IMR-90 (cell line): ENCODE measurements around the gene NTRK3. TPM values are rescaled to one million over a fixed set of nuclear protein-coding genes. Genes with fewer than 3 reads are reported as not detected.

Experiments used
- ATAC-seq: fragments of 200-7000 bp; cut with Tn5 transposase; 2 replicates; pipeline ENCODE4 v1.9.1; 2020; ENCODE audit warnings: low read depth, mild to moderate bottlenecking, moderate library complexity
- BruUV-seq: library from RNA; stranded (reverse); fragments of 400-500 nt; replicated peaks from 2 replicates; lab custom pipeline; 2021; lab: Mats Ljungman, UMichigan
- CTCF ChIA-PET: fragments of 300-600 bp; formaldehyde crosslinking; extraction: SDS; loops from one replicate; lab custom pipeline; 2021; ENCODE audit warnings: antibody characterized with exemption; lab: Yijun Ruan, JAX
- POLR2A ChIA-PET: fragments of 300-600 bp; sonication (Branson Sonifier 250); formaldehyde crosslinking; loops from one replicate; lab custom pipeline; 2022; ENCODE audit warnings: antibody characterized with exemption; ENCODE audit not compliant: unreplicated experiment; lab: Charles Lee
- DNase-seq: peaks from one replicate; pipeline ENCODE4 v3.0.0; 2013
- H2AFZ ChIP-seq: replicated peaks from 2 replicates; pipeline ENCODE3; 2013; ENCODE audit warnings: low read length, mild to moderate bottlenecking; ENCODE audit not compliant: poor library complexity
- H2AK5ac ChIP-seq: 2 replicates; pipeline ENCODE4 v1.6.1; 2013; ENCODE audit warnings: low read depth, low read length, inconsistent platforms
- H2AK9ac ChIP-seq: replicated peaks from 2 replicates; pipeline ENCODE3; 2013; ENCODE audit warnings: mild to moderate bottlenecking, low read depth, low read length, moderate library complexity; ENCODE audit not compliant: poor library complexity
- H2BK120ac ChIP-seq: 2 replicates; pipeline ENCODE4 v1.6.1; 2013; ENCODE audit warnings: low read depth, low read length, inconsistent platforms
- H2BK15ac ChIP-seq: 3 replicates; pipeline ENCODE4 v1.6.1; 2013; ENCODE audit warnings: low read depth, low read length, inconsistent platforms
- H2BK20ac ChIP-seq: 2 replicates; pipeline ENCODE4 v1.6.1; 2013; ENCODE audit warnings: low read depth, mild to moderate bottlenecking, inconsistent platforms, low read length, moderate library complexity
- H2BK5ac ChIP-seq: 2 replicates; pipeline ENCODE4 v1.6.1; 2013; ENCODE audit warnings: mild to moderate bottlenecking, low read depth, low read length, inconsistent platforms; ENCODE audit not compliant: poor library complexity, severe bottlenecking
- H3K14ac ChIP-seq: replicated peaks from 2 replicates; pipeline ENCODE4 v1.6.1; 2013; ENCODE audit warnings: low read depth, low read length, inconsistent platforms
- H3K18ac ChIP-seq: 2 replicates; pipeline ENCODE4 v1.6.1; 2013; ENCODE audit warnings: low read depth, low read length, control low read depth
- H3K23ac ChIP-seq: 2 replicates; pipeline ENCODE4 v1.6.1; 2013; ENCODE audit warnings: low read depth, low read length, inconsistent platforms
- H3K27ac ChIP-seq: 2 replicates; pipeline ENCODE4 v1.5.1; 2013; ENCODE audit warnings: mild to moderate bottlenecking, control low read depth, low read length; ENCODE audit not compliant: insufficient read depth
- H3K27me3 ChIP-seq: 2 replicates; pipeline ENCODE4 v1.6.1; 2013; ENCODE audit warnings: low read length; ENCODE audit not compliant: control insufficient read depth, insufficient read depth
- H3K36me3 ChIP-seq: 2 replicates; pipeline ENCODE4 v1.6.1; 2013; ENCODE audit warnings: low read length, mixed read lengths; ENCODE audit not compliant: control insufficient read depth, insufficient read depth
- H3K4ac ChIP-seq: 2 replicates; pipeline ENCODE4 v1.6.1; 2013; ENCODE audit warnings: low read depth, low read length, inconsistent platforms
- H3K4me1 ChIP-seq: 2 replicates; pipeline ENCODE4 v1.6.1; 2013; ENCODE audit warnings: low read length, mixed read lengths; ENCODE audit not compliant: control insufficient read depth, insufficient read depth
- H3K4me2 ChIP-seq: 2 replicates; pipeline ENCODE4 v1.6.1; 2013; ENCODE audit warnings: low read depth, mild to moderate bottlenecking, control low read depth, low read length, moderate library complexity
- H3K4me3 ChIP-seq: 2 replicates; pipeline ENCODE4 v1.5.1; 2013; ENCODE audit warnings: low read depth, mild to moderate bottlenecking, control low read depth, low read length, moderate library complexity; ENCODE audit not compliant: insufficient read depth
- H3K56ac ChIP-seq: 2 replicates; pipeline ENCODE4 v1.6.1; 2013; ENCODE audit warnings: low read length, inconsistent platforms; ENCODE audit not compliant: insufficient read depth; ENCODE audit errors: extremely low read depth
- H3K79me1 ChIP-seq, 2 experiments: 2 replicates each; pipeline ENCODE4 v1.6.1; 2013; ENCODE audit warnings: low read length in 2 of 2, inconsistent platforms in 1 of 2, low read depth in 1 of 2
- H3K9ac ChIP-seq: 2 replicates; pipeline ENCODE4 v1.6.1; 2013; ENCODE audit warnings: low read depth, low read length, control low read depth
- H3K9me1 ChIP-seq: 2 replicates; pipeline ENCODE4 v1.6.1; 2013; ENCODE audit warnings: low read length, inconsistent platforms; ENCODE audit not compliant: insufficient read depth
- H3K9me3 ChIP-seq: 2 replicates; pipeline ENCODE4 v1.6.1; 2013; ENCODE audit warnings: low read length; ENCODE audit not compliant: control insufficient read depth, insufficient read depth
- H4K20me1 ChIP-seq: 2 replicates; pipeline ENCODE4 v1.6.1; 2013; ENCODE audit warnings: low read length, inconsistent platforms; ENCODE audit not compliant: insufficient read depth
- H4K5ac ChIP-seq: 2 replicates; pipeline ENCODE4 v1.6.1; 2013; ENCODE audit warnings: mild to moderate bottlenecking, low read depth, low read length, control low read depth
- H4K8ac ChIP-seq, 2 experiments: 2 replicates each; pipeline ENCODE4 v1.6.1; 2013; ENCODE audit warnings: low read depth in 2 of 2, low read length in 2 of 2, control low read depth in 1 of 2, inconsistent platforms in 1 of 2
- H4K91ac ChIP-seq: 2 replicates; pipeline ENCODE4 v1.6.1; 2013; ENCODE audit warnings: low read depth, low read length, inconsistent platforms; ENCODE audit not compliant: insufficient read depth
- CEBPB ChIP-seq: IDR thresholded peaks from 2 replicates; pipeline ENCODE4 v1.6.1; 2012; ENCODE audit warnings: low read depth, low read length, improper control_type of control experiment
- FOS ChIP-seq: fragments of 150-350 bp; IDR thresholded peaks from 2 replicates; pipeline ENCODE4 v1.6.1; 2016; ENCODE audit warnings: low read depth, low read length
- MAFK ChIP-seq: IDR thresholded peaks from 2 replicates; pipeline ENCODE4 v1.6.1; 2012; ENCODE audit warnings: low read depth, low read length, improper control_type of control experiment
- MXI1 ChIP-seq: IDR thresholded peaks from 2 replicates; pipeline ENCODE4 v1.6.1; 2012; ENCODE audit warnings: low read depth, mild to moderate bottlenecking, low read length, moderate library complexity, borderline replicate concordance
- NFE2L2 ChIP-seq: fragments of 150-350 bp; IDR thresholded peaks from 2 replicates; pipeline ENCODE4 v1.6.1; 2016; ENCODE audit warnings: low read depth, mild to moderate bottlenecking, low read length
- RAD21 ChIP-seq: IDR thresholded peaks from 2 replicates; pipeline ENCODE4 v1.6.1; 2012; ENCODE audit warnings: low read length, improper control_type of control experiment
- RCOR1 ChIP-seq: IDR thresholded peaks from 2 replicates; pipeline ENCODE4 v1.6.1; 2012; ENCODE audit warnings: mild to moderate bottlenecking, low read length, improper control_type of control experiment; ENCODE audit not compliant: insufficient replicate concordance
- SMC3 ChIP-seq: fragments of 150-350 bp; IDR thresholded peaks from 2 replicates; pipeline ENCODE4 v1.6.1; 2016; ENCODE audit warnings: low read depth, mild to moderate bottlenecking, antibody characterized with exemption, low read length, moderate library complexity
- WGBS, 2 experiments: methylation state at CpG; one replicate each; pipeline versions ENCODE4 v1.1.5 to v1.1.7; 2013; ENCODE audit warnings: missing lambda C conversion rate in 2 of 2; ENCODE audit not compliant: insufficient read length in 1 of 2; ENCODE audit errors: extremely low coverage in 2 of 2; 5-methylcytosine and 5-hydroxymethylcytosine counted together
- dilution Hi-C: fragments of 300-500 bp; cut with HindIII; formaldehyde crosslinking; loops from one replicate; pipeline ENCODE4 v1.14.3; 2018; ENCODE audit warnings: low sequenced_read_pairs; ENCODE audit not compliant: unreplicated experiment
- in situ Hi-C: fragments of 300-500 bp; cut with MboI; formaldehyde crosslinking; loops from 3 replicates; pipeline ENCODE4 v1.14.3; 2019; ENCODE audit warnings: low sequenced_read_pairs, inconsistent platforms, mixed read lengths
- intact Hi-C: fragments of 100-400 bp; cut with micrococcal nuclease; formaldehyde crosslinking; loops from 2 replicates; pipeline ENCODE4 v1.10.0; 2022
- polyA plus RNA-seq, 3 experiments: library from polyadenylated mRNA; depleted of rRNA; stranded (reverse); fragments of >200 nt; gene quantifications; 2 replicates each; pipeline ENCODE4 v1.2.3, GENCODE V29; 2012; ENCODE audit warnings: low replicate concordance in 1 of 3
- total RNA-seq: library from RNA; depleted of rRNA; stranded (reverse); fragments of >200 nt; gene quantifications from 2 replicates; pipeline ENCODE4 v1.2.3, GENCODE V29; 2012
- TF ChIP-seq, protein P1 (sequence below): fragments of 150-350 bp; IDR thresholded peaks from 2 replicates; pipeline ENCODE4 v1.6.1; 2016; ENCODE audit warnings: low read depth, mild to moderate bottlenecking, low read length, moderate library complexity, borderline replicate concordance
- TF ChIP-seq, protein P2 (sequence below): fragments of 150-350 bp; IDR thresholded peaks from 2 replicates; pipeline ENCODE4 v1.6.1; 2017; ENCODE audit warnings: mild to moderate bottlenecking, antibody characterized with exemption, low read length, low read depth
- TF ChIP-seq, protein P3 (sequence below): conservative IDR thresholded peaks from 2 replicates; pipeline ENCODE4 v1.5.1; 2012; ENCODE audit warnings: mild to moderate bottlenecking, low read depth, low read length, improper control_type of control experiment

Gene NTRK3
- total and polyA plus RNA-seq, 2 of the 4 experiments (the other 2 are of a cell fraction), result under 0.01 to 0.15 TPM

DNA sequence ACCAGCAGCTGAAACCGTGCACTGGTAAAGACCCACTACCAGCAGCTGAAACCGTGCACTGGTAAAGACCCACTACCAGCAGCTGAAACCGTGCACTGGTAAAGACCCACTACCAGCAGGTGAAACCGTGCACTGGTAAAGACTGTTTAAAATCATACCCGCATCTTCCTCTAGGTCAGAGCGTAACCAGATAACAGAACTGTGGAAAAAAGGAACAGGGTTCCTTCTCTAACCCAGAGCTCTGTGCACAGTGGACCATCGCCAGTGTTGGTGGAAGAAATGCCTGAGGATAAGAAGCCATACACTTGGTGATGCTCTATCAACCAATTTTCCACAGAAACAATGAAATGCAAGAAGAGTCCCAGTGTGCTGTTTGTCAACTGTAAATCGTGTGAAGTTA lies 243.4 kb downstream of the NTRK3 start:
- no peak overlapping the region for H2BK15ac ChIP-seq
- no peak overlapping the region for H3K27ac ChIP-seq
- no peak overlapping the region for H2BK5ac ChIP-seq
- no TSS peak for BruUV-seq
- H3K79me1 ChIP-seq, result no peaks in the 10 kb centered on the region
- no peak overlapping the region for H3K4ac ChIP-seq
- POLR2A ChIA-PET, result no interaction called here
- no peak overlapping the region for H2AK9ac ChIP-seq
- no peak overlapping the region for H3K14ac ChIP-seq
- CTCF ChIA-PET, result no interaction called here
- TF ChIP-seq RCOR1 (no peak), SMC3 (no peak), FOS (no peak), MXI1 (no peak), MAFK (no peak), CEBPB (no peak), NFE2L2 (no peak), RAD21 (no peak)
- TF ChIP-seq, protein P1, sequence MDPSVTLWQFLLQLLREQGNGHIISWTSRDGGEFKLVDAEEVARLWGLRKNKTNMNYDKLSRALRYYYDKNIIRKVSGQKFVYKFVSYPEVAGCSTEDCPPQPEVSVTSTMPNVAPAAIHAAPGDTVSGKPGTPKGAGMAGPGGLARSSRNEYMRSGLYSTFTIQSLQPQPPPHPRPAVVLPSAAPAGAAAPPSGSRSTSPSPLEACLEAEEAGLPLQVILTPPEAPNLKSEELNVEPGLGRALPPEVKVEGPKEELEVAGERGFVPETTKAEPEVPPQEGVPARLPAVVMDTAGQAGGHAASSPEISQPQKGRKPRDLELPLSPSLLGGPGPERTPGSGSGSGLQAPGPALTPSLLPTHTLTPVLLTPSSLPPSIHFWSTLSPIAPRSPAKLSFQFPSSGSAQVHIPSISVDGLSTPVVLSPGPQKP, result no peak
- TF ChIP-seq, protein P2, sequence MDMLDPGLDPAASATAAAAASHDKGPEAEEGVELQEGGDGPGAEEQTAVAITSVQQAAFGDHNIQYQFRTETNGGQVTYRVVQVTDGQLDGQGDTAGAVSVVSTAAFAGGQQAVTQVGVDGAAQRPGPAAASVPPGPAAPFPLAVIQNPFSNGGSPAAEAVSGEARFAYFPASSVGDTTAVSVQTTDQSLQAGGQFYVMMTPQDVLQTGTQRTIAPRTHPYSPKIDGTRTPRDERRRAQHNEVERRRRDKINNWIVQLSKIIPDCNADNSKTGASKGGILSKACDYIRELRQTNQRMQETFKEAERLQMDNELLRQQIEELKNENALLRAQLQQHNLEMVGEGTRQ, result no peak
- TF ChIP-seq, protein P3, sequence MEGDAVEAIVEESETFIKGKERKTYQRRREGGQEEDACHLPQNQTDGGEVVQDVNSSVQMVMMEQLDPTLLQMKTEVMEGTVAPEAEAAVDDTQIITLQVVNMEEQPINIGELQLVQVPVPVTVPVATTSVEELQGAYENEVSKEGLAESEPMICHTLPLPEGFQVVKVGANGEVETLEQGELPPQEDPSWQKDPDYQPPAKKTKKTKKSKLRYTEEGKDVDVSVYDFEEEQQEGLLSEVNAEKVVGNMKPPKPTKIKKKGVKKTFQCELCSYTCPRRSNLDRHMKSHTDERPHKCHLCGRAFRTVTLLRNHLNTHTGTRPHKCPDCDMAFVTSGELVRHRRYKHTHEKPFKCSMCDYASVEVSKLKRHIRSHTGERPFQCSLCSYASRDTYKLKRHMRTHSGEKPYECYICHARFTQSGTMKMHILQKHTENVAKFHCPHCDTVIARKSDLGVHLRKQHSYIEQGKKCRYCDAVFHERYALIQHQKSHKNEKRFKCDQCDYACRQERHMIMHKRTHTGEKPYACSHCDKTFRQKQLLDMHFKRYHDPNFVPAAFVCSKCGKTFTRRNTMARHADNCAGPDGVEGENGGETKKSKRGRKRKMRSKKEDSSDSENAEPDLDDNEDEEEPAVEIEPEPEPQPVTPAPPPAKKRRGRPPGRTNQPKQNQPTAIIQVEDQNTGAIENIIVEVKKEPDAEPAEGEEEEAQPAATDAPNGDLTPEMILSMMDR, result no peak
- no peak overlapping the region for H4K5ac ChIP-seq
- intact Hi-C loops, result no loop called here
- H2AK5ac ChIP-seq, result no peak overlapping the region
- no peak overlapping the region for H2AFZ ChIP-seq
- no peaks in the 10 kb centered on the region for H3K4me1 ChIP-seq
- no peaks in the 10 kb centered on the region for H3K27me3 ChIP-seq
- H3K23ac ChIP-seq, result no peak overlapping the region
- H3K36me3 ChIP-seq, result no peaks in the 10 kb centered on the region
- no peak overlapping the region for H3K9ac ChIP-seq
- H3K4me3 ChIP-seq, result no peak overlapping the region
- no peak overlapping the region for H4K91ac ChIP-seq
- DNase-seq, result no peak
- no peak overlapping the region for H4K8ac ChIP-seq
- WGBS, 2 experiments, result no CpG with 5 or more reads among the region's 8 CpGs
- in situ Hi-C loops, result no loop called here
- H3K18ac ChIP-seq, result no peak overlapping the region
- no peak overlapping the region for H3K56ac ChIP-seq
- H3K9me1 ChIP-seq, result no peaks in the 10 kb centered on the region
- H3K9me3 ChIP-seq, result peaks cover 15% of the 10 kb centered on the region
- H4K20me1 ChIP-seq, result no peaks in the 10 kb centered on the region
- no peak overlapping the region for H2BK20ac ChIP-seq
- no peak overlapping the region for H2BK120ac ChIP-seq
- dilution Hi-C loops, result no loop called here
- ATAC-seq, result no peak
- no peak overlapping the region for H3K4me2 ChIP-seq
